Skin of body (tissue), 2 donors: Measurements from ENCODE around the gene EVC2. TPM values are rescaled to one million over a fixed set of nuclear protein-coding genes. Genes with fewer than 3 reads are reported as not detected.
"Not testable (repeated sequence)": the region's sequence is repeated elsewhere in the genome, so short reads cannot be mapped to it uniquely, and the experiment has no call there.

Experiments
- DNase-seq: peaks from one replicate; lab custom pipeline; 2025; lab: John Stamatoyannopoulos, UW
- total RNA-seq: library from RNA; depleted of rRNA; stranded (reverse); fragments of >200 nt; gene quantifications from one replicate; pipeline ENCODE4 v1.2.3, GENCODE V29; 2014

The EVC2 gene
- total RNA-seq, 1 donor from 2014 or later = 7.2 TPM

DNA sequence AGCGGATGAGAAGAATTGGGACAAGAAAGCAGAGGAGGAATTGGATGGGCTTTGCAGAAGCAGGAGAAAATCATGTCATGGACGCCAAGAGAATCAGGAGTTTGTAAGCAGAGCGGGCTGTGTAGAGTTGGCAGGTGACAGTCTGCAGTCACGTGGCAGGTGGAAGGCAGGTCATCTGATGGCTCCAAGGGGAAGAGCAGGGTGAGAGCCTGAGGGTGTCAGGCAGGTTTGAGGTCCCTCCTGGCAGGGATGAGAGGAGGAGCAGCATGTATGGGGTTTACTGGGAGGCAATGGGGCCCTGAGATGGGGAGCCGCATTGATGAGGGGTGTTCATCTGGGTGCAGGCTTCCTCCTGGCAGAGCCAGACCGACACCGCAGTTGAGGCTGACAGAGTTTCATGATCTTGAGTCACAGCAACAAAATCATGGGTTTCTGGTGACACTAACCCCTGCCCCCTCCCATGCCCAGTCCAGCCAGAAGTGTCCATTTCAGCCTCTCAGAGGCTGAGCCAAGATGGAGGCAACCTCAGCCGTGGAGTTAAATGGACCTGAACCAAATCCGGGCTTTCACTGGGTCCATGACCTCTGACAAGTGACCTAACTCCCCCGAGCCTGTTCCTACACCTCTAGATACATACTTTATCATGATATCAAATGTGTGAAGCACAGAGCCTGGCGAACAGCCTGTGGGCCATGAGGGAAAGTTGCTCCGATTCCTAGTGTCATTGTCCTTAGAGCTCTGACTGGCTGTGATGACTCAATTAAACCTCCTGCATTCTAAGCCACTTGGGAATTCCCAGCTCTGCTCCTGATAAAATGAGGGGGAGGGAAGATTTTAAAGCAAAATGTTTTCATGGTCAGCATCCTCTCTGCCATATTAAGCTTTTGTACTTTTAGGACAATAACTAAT, 38.7 kb upstream of the EVC2 start:
- no peak for DNase-seq

- DNase-seq = no peak
Measured at GRCh38 chr4:5746250-5746649, 37.9 kb upstream of the EVC2 start.

DNA sequence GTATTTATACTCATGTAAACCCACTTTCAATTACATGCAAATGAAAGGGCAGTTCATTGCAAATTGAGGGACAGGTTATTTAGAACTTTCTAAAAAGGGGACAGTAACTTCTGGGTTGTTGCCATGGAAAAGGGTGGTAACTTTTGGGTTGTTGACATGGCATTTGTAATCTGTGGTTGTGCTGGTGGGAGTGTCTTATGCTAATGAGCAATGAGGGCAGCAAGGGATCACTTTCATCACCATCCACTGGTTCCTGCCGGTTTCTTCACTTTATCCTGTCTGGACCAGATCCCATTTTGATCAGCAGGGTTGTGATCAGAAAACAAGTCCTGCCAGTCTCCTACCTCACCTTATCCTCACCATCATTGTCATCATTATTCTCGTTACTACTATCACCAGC, 34.6 kb upstream of the EVC2 start:
- no peak for DNase-seq

DNA sequence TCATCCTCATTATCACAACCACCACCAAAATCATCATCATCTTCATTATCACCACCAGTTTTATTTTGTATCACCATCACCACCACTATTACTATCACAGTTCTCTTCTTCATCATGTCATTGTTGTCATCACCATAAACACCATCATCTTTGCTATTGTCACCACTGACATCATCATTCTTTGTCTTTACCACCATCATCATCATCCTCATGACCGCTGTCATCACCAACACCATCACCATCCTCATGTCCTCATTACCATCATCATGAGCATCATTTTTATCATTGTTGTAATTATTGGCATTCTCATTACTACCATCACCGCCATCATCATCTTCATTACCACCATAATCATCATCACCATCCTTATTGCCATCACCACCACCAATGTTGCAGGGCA, 34.0 kb upstream of the EVC2 start:
- no peak for DNase-seq

- no peak for DNase-seq
Measured at GRCh38 chr4:5738061-5738460, 29.7 kb upstream of the EVC2 start.

DNA sequence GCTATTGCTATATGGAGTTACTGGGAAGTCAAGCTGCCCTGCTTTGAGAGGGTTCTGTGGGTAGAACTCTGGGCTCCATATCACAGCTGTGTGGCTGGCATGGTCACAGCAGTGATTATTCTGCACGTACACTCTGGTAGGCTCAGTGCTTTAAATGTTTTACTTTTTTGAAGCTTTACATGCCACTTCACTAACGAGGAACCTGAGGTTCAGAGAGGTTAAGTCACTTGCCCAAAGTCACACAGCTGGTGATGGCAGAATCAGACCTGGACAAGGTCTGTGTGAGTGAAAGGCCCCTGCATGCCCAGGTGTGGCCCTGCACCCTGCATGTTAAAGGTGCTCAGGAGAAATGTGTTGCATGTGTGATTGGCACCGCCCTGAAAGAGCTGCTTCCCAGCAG, 27.1 kb upstream of the EVC2 start:
- DNase-seq = no peak

GRCh38 chr4:5734853-5735252, 26.5 kb upstream of the EVC2 start:
- no peak for DNase-seq

- no peak for DNase-seq
Measured at GRCh38 chr4:5732158-5732557, 23.8 kb upstream of the EVC2 start.

DNA sequence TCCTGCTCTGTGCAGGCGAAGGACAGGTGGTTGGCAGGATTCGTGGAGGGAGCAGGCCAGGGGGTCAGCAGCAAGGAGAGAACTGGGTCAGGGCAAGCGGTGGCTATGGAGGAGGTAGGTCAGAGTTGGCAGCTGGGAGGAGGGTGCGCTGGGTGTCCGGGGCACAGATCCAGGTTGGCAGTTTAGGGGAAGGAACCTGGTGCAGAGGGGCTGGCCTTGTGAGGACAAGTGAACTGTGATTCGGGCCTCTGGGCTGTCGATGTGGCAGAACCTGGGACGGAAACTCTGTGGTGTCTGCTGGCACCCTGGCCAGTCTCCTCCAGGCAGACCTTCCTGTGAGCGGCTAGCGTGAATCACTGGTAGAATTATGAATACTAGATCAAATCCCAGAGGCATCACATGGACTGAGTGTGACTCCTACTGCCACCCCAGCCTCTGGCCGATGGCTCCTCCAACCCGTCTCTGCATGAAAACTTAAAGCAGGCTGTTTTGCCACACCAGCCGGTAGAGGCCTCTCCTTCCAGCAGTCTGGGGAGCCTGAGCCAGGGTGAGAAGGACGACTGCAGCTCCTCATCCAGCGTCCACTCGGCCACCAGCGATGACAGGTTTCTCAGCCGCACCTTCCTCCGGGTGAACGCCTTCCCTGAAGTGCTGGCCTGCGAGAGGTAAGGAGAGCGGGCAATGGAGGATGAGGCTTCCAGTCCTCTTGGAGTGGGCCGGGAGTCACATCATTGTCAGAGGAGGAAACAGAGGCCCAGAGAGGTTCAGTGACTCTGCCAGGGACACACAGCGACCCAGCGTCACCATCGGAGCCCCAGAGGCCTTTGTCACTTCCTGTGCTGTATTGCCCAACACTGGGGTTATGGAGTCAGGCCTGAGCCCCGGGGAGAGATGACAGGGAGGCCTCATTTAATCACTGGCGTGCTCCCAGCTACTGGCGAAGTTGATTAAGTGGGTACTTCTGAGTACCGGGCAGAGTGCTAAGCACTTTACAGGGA, 22.9 kb upstream of the EVC2 start:
- no peak for DNase-seq

- no peak for DNase-seq
Measured at GRCh38 chr4:5730436-5730835, 22.1 kb upstream of the EVC2 start.

DNA sequence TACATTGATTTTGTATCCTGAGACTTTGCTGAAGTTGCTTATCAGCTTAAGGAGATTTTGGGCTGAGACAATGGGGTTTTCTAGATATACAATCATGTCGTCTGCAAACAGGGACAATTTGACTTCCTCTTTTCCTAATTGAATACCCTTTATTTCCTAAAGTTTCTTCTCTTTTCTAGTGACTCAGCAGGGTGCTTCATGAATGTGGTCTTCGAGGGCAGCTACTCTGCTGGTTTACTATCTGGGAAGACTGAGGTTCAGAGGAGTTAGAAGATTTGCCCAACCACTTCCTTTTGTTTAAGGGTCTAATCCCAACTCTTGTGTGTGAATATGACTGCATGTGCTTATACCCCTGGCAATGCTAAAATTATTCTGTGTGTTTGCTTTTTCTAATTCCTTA, 20.1 kb upstream of the EVC2 start:
- DNase-seq = not testable (repeated sequence)

GRCh38 chr4:5724377-5724776, 16.0 kb upstream of the EVC2 start:
- DNase-seq = no peak

GRCh38 chr4:5722328-5722727, 14.0 kb upstream of the EVC2 start:
- DNase-seq = no peak

DNA sequence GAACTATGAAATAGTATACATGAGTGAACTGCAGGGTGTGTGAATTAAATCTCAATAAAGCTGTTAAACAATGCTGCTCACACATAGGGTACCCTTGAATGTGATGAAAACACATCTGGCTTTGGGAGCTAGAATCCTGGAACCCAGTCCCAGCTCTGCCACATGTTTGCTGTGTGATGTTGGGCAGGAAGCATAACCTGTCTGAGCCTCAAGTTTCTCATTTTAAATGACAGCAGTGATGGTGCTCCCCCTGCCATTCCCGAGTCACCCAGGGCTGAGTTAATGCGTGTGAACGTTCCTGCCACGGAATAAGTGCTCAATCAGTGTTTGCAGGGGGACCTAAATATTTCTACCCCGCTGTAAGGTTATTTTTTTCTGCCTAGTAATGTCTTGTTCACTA, 13.6 kb upstream of the EVC2 start:
- DNase-seq = no peak

- no peak for DNase-seq
Measured at GRCh38 chr4:5720980-5721379, 12.6 kb upstream of the EVC2 start.

DNA sequence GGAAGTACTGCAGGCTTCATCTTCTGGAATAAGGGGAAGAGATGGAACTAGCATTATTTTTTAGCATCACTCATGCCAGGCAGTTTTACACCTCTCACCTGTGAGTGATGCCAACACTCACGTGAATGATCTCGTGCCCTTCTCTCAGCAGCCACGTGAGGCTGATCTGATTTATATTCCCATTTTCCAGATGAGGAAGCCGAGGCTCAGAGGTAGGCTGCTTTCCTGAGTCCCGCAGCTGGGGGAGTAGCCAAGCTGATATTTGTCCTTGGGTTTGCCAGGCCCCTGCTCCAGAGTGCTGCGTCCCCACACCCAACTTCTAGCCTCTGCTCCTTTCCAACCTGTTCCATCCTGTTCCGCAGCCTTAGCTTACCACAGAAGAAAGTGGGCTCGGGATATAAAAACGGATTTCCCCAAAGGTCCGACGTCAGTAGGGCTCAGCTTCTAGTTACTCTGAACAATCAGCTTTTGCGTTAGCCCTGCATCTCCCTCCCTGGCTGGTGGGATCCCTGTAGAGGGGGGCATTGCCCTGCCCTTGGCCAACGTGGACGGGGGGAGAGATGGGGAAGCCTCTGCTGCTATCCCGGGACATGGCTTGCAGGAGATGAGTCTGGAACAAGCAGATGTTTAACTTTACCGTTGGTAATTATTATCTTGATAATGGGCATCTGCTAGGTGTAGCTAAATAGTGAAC, 11.9 kb upstream of the EVC2 start:
- no peak for DNase-seq

DNA sequence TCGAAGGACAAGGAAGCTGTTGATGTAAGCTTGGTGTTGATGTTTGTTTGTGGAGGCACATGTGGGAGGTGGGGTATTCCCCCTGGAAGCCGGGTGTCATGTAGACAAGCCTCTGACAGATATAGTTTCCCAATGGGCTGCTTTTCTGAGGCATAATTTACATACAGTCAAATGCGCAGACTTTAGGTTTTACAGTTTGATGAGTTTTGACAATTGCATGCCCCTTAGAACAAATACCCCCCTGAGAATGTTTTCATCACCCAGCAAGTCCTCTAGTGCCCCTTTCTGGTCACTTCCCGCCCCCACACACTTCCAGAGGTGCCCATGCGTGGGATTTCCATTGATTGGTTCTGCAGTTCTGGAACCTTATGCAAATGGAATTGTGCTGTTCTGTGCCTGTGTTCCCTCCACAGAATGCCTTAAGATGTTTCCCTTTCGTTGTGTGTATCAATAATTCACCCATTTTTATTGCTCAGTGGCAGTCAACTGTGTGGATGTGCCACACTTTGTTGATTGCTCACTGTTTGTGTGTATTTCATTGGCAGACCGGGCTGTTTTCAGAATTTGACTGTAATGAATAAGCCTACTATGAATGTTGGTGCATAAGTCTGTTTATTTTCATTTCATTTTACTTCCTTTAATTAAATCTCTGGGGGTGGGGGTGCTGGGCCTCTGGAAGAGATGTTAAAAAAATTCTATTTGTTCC, 11.1 kb upstream of the EVC2 start:
- DNase-seq = no peak

GRCh38 chr4:5718411-5718810, 10.1 kb upstream of the EVC2 start:
- DNase-seq = no peak

- DNase-seq = no peak
Measured at GRCh38 chr4:5717449-5718158, 9.2 kb upstream of the EVC2 start.

DNA sequence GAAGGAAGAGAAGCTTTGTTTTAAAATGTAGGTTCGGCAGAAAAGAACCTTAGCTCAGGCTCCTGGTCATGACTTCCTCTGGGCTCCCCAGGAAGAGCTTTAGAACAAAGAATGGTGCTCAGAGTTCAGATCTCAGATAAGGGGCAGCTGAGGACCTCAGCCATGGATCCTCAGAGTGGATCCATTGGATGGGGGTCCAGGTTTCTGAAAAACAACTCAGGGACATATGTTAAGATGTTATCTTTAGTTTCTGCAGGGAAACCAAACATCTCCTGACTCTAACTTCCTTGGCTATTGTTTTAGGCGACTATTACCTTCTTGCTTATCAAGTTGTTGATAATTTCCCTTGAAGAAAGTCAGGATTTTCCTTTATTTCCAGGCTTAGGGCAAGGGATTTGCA, 8.0 kb upstream of the EVC2 start:
- DNase-seq = no peak
